RKO (cell line): Measurements from ENCODE around the gene DPEP3.

Experiments
- DNase-seq: peaks from one replicate; pipeline ENCODE4 v3.0.0-alpha.2; 2016; ENCODE audit warnings: low spot score

DPEP3 gene

GRCh38 chr16:67966549-67967182, 13.6 kb downstream of the DPEP3 start:
- DNase-seq = peak; percentile 25

- DNase-seq = no peak
These were observed 14.4 kb downstream of the DPEP3 start for GRCh38 chr16:67965668-67966548.

GRCh38 chr16:67964477-67965131, 15.7 kb downstream of the DPEP3 start:
- no peak for DNase-seq

- DNase-seq = no peak
These were observed 16.5 kb downstream of the DPEP3 start for GRCh38 chr16:67963662-67964321.

- no peak for DNase-seq
These were observed 17.0 kb downstream of the DPEP3 start for GRCh38 chr16:67963292-67963661.

- no peak for DNase-seq
These were observed 18.2 kb downstream of the DPEP3 start for GRCh38 chr16:67962135-67962534.

GRCh38 chr16:67961551-67961957, 18.7 kb downstream of the DPEP3 start:
- no peak for DNase-seq

- no peak for DNase-seq
These were observed 20.6 kb downstream of the DPEP3 start for GRCh38 chr16:67959536-67960329.

- DNase-seq = no peak
These were observed 22.7 kb downstream of the DPEP3 start for GRCh38 chr16:67957622-67958021.

- no peak for DNase-seq
These were observed 25.7 kb downstream of the DPEP3 start for GRCh38 chr16:67954421-67955196.

- DNase-seq = no peak
These were observed 26.5 kb downstream of the DPEP3 start for GRCh38 chr16:67953641-67954375.

- DNase-seq = no peak
These were observed 28.8 kb downstream of the DPEP3 start for GRCh38 chr16:67951485-67951884.

- DNase-seq = no peak
These were observed 29.9 kb downstream of the DPEP3 start for GRCh38 chr16:67950335-67950843.

GRCh38 chr16:67949645-67950044, 30.7 kb downstream of the DPEP3 start:
- DNase-seq = no peak

- DNase-seq = no peak
These were observed 32.3 kb downstream of the DPEP3 start for GRCh38 chr16:67948015-67948414.

- DNase-seq = no peak
These were observed 33.2 kb downstream of the DPEP3 start for GRCh38 chr16:67946966-67947558.

- DNase-seq = no peak
These were observed 34.1 kb downstream of the DPEP3 start for GRCh38 chr16:67946128-67946569.

- DNase-seq = no peak
These were observed 34.8 kb downstream of the DPEP3 start for GRCh38 chr16:67945392-67945933.
